GM18505 (cell line): ENCODE results near the gene MBD3.
A peak's percentile ranks its signal among the peaks of the same experiment; 100 is the strongest.

Experiments used
- ATAC-seq: cut with Tn5 transposase; IDR thresholded peaks from one replicate; pipeline ENCODE4 v1.9.1; 2021; ENCODE audit not compliant: unreplicated experiment
- POLR2A ChIP-seq: IDR thresholded peaks from 4 replicates; pipeline ENCODE4 v1.6.1; 2011; ENCODE audit warnings: borderline replicate concordance; ENCODE audit not compliant: insufficient read depth, insufficient read length; ENCODE audit errors: extremely low read depth

MBD3 gene

DNA sequence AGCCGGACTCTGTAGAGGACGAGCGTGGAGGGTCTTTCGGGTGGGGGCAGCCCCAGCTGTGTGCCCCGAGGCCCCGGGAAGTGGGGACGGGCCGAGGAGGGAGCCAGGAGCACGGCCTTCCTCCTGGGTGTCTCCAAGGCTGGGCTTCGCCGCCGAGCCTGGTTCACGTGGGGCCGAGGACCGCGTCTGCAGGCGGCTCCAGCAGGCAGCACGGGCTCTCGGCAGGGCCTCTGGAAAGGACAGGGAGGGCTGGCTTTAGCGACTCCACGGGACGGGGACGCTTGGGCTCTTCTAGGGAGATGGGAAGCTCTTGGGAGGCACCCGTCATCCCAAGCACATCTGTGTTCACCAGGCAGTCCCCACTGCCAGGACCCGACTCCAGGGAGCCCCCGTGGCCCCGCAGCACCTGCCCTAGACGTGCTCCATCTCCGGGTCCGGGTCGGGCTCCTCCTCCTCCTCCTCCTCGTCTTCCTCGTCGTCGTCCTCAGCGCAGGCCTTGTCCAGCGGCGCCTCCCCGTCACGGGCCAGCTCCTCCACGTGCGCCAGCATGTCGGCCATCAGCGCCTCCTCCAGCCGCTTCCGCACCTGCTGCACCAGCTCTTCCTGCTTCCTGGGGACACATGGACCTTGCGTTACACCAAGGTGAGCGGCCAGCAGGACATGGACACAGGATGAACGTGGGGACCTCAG lies 14.6 kb downstream of the MBD3 start:
- no peak for TF ChIP-seq POLR2A
- ATAC-seq: no peak

DNA sequence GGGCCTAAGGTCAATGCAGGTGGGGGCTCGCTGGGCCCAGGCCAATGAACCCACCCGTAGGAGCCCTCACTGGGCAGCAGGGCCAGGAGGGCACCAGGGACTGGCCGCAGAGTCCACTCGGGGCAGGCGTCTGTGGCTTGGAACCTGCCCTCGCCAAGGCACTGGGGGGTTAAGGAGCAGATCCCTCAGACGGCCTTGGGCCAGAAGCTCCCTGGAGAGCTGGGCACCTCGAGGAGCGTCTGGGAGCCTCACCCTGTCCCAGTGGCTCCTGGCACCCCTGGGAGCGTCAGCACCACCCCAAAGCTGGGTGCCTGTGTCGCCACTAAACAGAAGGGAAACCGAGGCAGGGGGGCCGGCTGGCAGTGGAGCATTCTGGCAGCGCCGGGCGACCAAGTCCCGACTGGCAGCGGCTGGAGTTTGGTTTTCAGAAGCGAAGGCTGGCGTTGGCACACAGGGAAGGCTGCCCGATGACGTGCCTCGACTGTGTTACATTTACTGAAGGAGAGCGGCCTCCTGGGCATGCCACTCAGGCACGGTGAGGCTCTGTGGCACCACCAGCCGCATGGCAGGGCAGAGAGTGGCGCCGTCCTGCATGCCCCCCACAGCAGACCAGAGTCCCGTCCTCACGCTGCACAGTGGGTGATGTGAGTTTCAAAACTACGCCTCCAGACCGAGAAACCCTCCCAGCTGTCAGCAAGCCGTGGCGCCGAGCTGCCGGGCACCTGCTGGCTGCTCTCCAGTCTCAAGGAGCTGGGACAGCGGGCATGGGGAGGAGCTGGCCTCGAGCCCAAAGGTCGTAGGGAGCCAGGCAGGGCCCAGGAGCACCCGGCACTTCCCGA lies 15.4 kb downstream of the MBD3 start:
- no peak for ATAC-seq
- TF ChIP-seq POLR2A: no peak

DNA sequence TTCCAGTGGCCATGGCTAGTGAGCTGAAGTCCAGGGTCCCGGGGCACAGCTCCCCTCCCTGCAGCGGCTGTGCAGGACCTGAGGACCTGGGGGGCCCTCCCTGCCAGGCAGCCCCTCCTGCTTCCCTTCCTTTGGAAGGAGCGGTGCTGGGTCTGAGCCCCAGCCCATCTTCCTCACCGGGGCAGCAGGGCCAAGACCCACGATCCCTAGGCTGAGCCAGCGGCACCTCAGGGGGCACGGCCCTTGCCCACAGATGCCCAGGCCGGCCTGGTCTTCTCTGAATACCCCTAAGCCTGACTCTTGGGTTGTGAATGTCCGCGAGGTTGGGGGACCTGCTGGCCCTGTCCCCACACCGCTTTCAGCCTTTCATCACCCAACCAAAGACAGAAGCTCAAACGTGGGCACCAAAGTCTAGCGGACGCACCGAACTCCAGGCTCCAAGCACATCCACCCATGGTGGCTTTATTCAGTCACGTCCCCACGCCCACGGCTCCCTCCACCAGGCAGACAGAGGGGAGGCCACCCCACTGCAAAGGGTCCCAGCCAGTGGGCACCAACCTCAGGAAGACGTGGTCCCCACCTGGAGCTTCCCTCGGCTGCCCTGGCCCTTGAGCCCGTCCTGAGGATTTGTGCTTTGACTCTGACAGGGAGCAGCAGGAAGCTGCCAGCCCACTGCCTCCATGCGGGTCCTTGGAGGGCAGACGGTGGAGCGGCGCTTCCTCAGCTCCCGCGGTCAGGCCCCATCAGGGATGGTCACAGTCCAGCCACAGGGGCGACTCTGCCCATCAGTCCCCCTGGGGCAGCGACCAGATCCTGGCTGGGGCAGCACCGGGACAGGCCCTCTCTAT lies 16.2 kb downstream of the MBD3 start:
- TF ChIP-seq POLR2A: peak; percentile 2
- no peak for ATAC-seq

DNA sequence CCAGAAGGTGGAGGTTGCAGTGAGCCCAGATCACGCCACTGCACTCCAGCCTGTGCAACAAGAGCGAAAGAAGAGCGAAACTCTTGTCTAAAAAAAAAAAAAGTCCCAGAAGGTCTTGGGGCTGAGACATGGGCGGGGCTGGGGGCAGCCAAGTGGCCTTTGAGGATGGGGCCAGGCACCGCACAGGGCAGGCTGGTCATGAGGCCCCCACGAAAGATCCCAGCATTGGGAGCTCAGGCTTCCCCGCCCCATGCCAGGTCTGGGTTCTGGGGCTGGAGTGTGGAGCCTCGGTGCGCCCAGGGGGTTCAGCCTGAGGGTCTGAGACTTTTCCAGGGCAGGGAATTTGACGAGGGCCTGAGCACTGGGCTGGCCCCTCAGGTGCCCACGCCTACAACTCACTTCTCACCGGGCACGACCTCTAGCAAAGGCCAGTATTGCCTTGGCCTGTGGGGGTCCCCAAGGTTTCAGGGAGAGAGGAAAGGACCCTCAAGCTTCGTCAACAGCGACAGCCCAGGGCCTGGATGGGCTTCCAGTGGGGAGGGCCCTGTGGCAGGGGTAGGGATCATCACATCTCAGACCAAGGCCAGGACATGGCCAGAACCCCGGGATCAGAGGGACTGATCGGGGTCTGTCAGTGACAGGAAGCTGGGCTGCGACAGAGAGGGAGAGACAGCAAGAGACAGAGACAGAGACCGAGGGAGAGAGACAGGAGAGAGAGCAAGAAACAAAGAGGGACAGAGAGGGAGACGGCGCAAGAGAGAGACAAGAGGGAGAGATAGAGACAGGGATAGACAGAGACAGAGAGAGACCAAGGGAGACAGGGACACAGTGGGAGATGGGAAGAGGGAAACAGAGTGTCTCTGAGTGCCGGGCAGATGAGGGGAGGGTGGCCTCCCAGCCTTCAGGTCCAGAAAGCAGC lies 17.1 kb downstream of the MBD3 start:
- no peak for TF ChIP-seq POLR2A
- no peak for ATAC-seq

DNA sequence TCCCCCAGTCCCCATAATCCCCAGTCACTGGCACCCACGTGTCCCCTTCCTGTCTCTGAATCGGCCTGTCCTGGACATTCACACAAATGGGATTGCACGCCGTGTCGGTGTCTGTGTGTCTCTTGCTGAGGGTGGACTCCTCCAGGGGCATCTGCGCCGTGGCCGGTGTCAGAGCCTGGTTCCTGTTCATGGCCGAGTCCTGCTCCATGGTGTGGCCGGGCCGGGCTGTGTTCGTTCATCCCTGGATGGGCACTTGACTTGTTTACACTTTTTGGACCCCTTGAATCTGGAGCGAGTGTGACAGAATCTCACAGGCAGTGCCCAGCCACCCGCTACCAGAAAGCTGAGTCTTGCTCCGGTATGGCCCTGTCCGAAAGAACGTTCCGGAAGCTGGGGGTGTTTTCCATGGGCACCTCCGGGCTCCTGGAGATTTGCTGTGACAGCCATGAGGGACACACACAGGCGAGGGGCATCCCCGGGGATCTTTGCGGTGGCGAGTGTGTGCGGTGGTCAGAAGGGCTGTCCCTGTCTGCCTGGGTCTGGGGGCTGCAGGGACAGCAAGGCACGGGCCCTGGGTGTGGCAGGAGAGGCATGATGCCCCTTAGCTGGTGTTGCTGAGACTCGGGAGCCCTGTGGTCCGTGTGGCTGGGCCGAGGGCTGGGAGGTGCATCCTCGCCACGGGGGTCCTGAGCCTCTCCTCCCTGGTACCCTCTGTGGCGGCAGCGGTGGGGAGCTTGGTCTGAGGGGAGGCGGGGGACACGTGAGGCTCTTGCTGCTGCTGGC lies 18.1 kb downstream of the MBD3 start:
- TF ChIP-seq POLR2A: no peak
- no peak for ATAC-seq

DNA sequence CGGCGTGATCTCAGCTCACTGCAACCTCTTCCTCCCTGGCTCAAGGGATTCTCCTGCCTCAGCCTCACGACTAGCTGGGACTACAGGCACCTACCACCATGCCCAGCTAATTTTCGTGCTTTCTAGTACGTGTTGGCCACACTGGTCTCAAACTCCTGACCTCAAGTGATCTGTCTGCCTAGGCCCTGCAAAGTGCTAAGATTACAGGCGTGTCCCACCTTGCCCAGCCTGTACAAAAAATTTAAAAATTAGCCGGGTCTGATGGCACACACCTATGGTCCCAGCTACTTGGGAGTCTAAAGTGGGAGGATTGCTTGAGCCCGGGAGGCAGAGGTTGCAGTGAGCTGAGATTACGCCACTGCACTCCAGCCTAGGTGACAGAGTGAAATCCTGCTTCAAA lies 19.9 kb downstream of the MBD3 start:
- no peak for ATAC-seq
- TF ChIP-seq POLR2A: no peak

DNA sequence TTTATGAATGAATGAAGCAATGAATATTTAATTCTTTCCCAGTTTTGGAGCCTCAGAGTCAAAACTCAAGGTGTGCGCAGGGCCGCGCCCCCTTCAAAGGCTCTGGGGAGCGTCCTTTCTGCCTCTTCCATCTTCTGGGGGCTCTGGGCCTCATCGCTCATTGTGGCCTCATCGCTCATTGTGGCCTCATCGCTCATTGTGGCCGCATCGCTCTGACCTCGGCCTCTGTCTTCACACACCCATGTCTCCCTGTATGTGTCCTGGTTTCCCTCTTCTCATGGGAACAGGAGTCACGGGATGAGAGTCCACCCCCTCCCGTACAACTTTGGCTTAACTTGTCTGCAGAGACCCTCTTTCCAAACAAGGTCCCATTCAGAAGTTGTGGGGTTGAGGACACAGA lies 21.3 kb downstream of the MBD3 start:
- ATAC-seq: no peak
- TF ChIP-seq POLR2A: no peak

DNA sequence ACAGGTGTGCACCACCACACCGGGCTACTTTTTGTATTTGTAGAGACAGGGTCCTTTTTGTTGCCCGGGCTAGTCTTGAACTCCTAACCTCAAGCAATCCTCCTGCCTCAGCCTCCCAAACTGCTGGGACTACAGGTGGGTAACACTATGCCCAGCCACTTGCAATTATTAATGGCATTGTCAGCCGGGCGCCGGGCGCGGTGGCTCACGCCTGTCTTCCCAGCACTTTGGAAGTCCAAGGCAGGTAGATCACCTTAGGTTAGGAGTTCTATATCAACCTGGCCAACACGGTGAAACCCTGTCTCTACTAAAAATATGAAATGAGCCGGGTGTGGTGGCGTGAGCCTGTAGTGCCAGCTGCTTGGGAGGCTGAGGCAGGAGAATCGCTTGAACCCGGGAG lies 21.8 kb downstream of the MBD3 start:
- no peak for ATAC-seq

DNA sequence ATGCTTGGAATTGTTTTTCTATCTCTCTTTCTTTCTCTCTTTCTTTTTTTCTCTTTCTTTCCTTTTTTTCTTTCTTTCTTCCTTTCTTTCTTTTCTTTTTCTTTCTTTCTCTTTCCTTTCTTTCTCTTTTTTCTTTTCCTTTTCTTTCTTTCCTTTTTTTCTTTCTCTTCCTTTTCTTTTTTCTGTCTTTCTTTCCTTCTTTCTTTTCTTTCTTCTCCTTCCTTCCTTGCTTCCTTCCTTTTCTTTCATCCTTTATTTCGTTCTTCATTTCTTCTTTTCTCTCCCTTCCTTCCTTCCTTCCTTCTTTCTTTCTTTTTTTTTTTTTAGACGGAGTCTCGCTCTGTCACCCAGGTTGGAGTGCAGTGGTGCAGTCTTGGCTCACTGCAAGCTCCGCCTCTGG lies 22.7 kb downstream of the MBD3 start:
- no peak for ATAC-seq
- TF ChIP-seq POLR2A: no peak

More for the DNA sequence above, 21.8 kb downstream of the MBD3 start:
- no peak for TF ChIP-seq POLR2A

DNA sequence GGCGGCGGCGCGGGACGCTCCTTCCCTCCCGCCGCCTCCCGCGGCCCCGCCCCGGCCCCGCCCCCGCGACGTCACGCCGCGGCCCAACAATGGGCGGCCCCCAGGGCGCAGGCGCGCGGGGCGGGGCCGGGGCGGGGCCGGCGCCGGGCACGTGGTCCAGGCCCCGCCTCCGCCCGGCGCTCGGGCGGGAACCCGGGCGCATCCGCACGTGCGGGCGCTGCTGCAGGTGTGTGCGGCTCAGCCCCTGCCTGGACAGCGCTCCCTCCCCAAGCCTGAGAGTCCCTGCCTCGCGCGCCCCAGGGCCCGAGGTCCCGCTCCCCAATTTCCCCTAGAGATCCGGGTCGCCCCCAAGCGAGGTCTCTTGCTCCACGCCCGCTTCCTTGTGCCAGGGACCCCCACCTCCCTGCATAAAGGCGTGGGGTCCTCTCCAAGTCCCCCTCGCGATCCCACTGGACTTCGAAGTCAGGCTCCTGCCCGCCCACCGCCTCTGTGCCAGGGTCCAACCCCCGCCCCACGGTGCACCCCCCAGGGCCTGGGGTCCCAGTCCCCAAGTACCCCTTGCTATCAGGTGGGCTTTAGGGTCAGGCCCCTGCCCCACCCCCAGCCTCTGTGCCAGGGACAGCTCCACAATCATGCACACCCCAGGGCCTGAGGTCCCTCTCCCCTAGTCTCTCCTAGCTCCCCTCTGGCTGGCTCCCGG lies 24.2 kb downstream of the MBD3 start, which contains the start of gene MEX3D:
Gene MEX3D, minus strand, starts transcription at position 6 of the 700 bp plus-strand sequence. CDS start 267 bp downstream, outside the sequence.
- TF ChIP-seq POLR2A: no peak
- ATAC-seq: peak; percentile 69

DNA sequence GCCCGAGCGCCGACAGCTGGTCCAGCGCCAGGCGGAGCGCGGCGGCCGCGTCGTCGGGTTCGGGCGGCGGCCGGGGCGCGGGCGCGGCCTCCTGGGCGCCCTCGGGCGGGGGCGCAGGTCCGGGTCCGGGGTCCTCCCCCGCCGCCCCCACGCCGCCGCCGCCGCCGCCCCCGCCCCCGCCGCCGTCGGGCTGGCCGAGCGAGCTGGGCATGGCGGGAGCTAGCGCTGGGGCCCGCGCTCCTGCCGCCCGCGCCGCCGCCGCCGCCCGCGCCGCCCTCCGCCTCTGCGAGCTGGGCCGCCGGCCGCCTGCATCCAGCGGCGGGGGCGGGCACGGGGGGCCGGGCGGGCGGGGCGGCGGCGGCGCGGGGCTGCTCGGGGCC lies 24.8 kb downstream of the MBD3 start:
- ATAC-seq: peak; percentile 22
- TF ChIP-seq POLR2A: no peak
